HepG2 (cell line): ENCODE results near the gene ABCC3. TPM values are rescaled to one million over a fixed set of nuclear protein-coding genes. Genes with fewer than 3 reads are reported as not detected.
A peak's percentile ranks its signal among the peaks of the same experiment; 100 is the strongest.

ENCODE experiments used
- ATM ChIP-seq: fragments of 450-650 bp; IDR thresholded peaks from 2 replicates; pipeline ENCODE4 v1.7.1; 2017; ENCODE audit warnings: mild to moderate bottlenecking, borderline replicate concordance
- CREM ChIP-seq, 2 experiments: sonication (generic) in 1 of 2; formaldehyde crosslinking in 1 of 2; IDR thresholded peaks; 2 replicates each; pipeline versions ENCODE4 v1.4.0 to v1.6.1; 2016 to 2020; ENCODE audit warnings: antibody characterized with exemption in 1 of 2, mild to moderate bottlenecking in 1 of 2, missing genetic modification reagents in 1 of 2
- HMG20B ChIP-seq: conservative IDR thresholded peaks from 2 replicates; pipeline ENCODE4 v1.6.1; 2016; ENCODE audit warnings: missing genetic modification reagents, missing compliant biosample characterization
- IRF2 ChIP-seq: IDR thresholded peaks from 2 replicates; pipeline ENCODE4 v1.6.1; 2018; ENCODE audit warnings: missing genetic modification reagents, missing compliant biosample characterization
- IRF9 ChIP-seq: sonication (generic); formaldehyde crosslinking; IDR thresholded peaks from 2 replicates; pipeline ENCODE4 v1.8.0; 2022; ENCODE audit warnings: missing genetic modification reagents, mild to moderate bottlenecking, borderline replicate concordance
- KMT2A ChIP-seq: sonication (generic); formaldehyde crosslinking; IDR thresholded peaks from 2 replicates; pipeline ENCODE4 v1.4.0; 2020; ENCODE audit warnings: missing genetic modification reagents
- NFE2 ChIP-seq: sonication (generic); formaldehyde crosslinking; IDR thresholded peaks from 2 replicates; pipeline ENCODE4 v1.4.0; 2020; ENCODE audit warnings: missing genetic modification reagents
- NFRKB ChIP-seq: fragments of 450-650 bp; IDR thresholded peaks from 2 replicates; pipeline ENCODE4 v1.6.1; 2017
- NKX3-1 ChIP-seq: sonication (generic); formaldehyde crosslinking; IDR thresholded peaks from 2 replicates; pipeline ENCODE4 v1.5.0; 2020; ENCODE audit warnings: missing genetic modification reagents
- ONECUT2 ChIP-seq: sonication (generic); formaldehyde crosslinking; IDR thresholded peaks from 2 replicates; pipeline ENCODE4 v1.4.0; 2020; ENCODE audit warnings: missing genetic modification reagents
- SKI ChIP-seq: fragments of 450-650 bp; IDR thresholded peaks from one replicate; pipeline ENCODE4 v1.6.1; 2018; ENCODE audit warnings: mild to moderate bottlenecking; ENCODE audit not compliant: partially characterized antibody
- SP4 ChIP-seq: sonication (generic); formaldehyde crosslinking; IDR thresholded peaks from 2 replicates; pipeline ENCODE4 v1.8.1; 2023; ENCODE audit warnings: mild to moderate bottlenecking, missing genetic modification reagents
- ZFP90 ChIP-seq: sonication (generic); formaldehyde crosslinking; IDR thresholded peaks from 2 replicates; pipeline ENCODE4 v1.8.0; 2022; ENCODE audit warnings: missing genetic modification reagents, mild to moderate bottlenecking, inconsistent platforms, borderline replicate concordance
- ZFX ChIP-seq: sonication (generic); formaldehyde crosslinking; IDR thresholded peaks from 2 replicates; pipeline ENCODE4 v1.4.0; 2020; ENCODE audit warnings: mild to moderate bottlenecking, low read depth, missing genetic modification reagents, moderate library complexity
- ZKSCAN8 ChIP-seq: IDR thresholded peaks from 2 replicates; pipeline ENCODE4 v1.6.1; 2016; ENCODE audit warnings: borderline replicate concordance, missing genetic modification reagents, missing compliant biosample characterization
- ZNF335 ChIP-seq: sonication (generic); formaldehyde crosslinking; IDR thresholded peaks from 2 replicates; pipeline ENCODE4 v1.4.0; 2020; ENCODE audit warnings: missing genetic modification reagents
- ZNF383 ChIP-seq: sonication (generic); formaldehyde crosslinking; IDR thresholded peaks from 2 replicates; pipeline ENCODE4 v1.4.0; 2020; ENCODE audit warnings: missing genetic modification reagents, mild to moderate bottlenecking, borderline replicate concordance
- ZNF44 ChIP-seq: sonication (generic); formaldehyde crosslinking; IDR thresholded peaks from 2 replicates; pipeline ENCODE4 v1.5.1; 2020; ENCODE audit warnings: mild to moderate bottlenecking, missing genetic modification reagents
- ZNF800 ChIP-seq: sonication (generic); formaldehyde crosslinking; IDR thresholded peaks from 2 replicates; pipeline ENCODE4 v1.4.0; 2020; ENCODE audit warnings: missing genetic modification reagents
- polyA plus RNA-seq, 8 experiments: library from polyadenylated mRNA; depleted of rRNA in 3 of 8; stranded (reverse) in 7 of 8; unstranded in 1 of 8; fragments of >200 nt; fragmentation: Illumina TruSeq in 4 of 8; extraction: Trizol in 4 of 8; gene quantifications; 2 replicates each; pipeline versions ENCODE4 v1.2.1 to v1.2.3, GENCODE V29; 2011 to 2016; ENCODE audit warnings: low read depth in 4 of 8, missing spikeins in 1 of 8, mixed read lengths in 1 of 8; ENCODE audit not compliant: insufficient read depth in 1 of 8
- total RNA-seq, 5 experiments: library from RNA; depleted of rRNA; stranded (reverse); fragments of >200 nt; fragmentation: Illumina TruSeq; extraction: Trizol; gene quantifications; 2 replicates each; pipeline ENCODE4 v1.2.3, GENCODE V29; 2016; ENCODE audit warnings: low read depth in 1 of 5
- TF ChIP-seq, protein P1 (sequence below): sonication (generic); formaldehyde crosslinking; conservative IDR thresholded peaks from 2 replicates; pipeline ENCODE4 v1.8.1; 2023; ENCODE audit warnings: missing genetic modification reagents
- TF ChIP-seq, protein P2 (sequence below): IDR thresholded peaks from 2 replicates; pipeline ENCODE4 v1.6.1; 2012; ENCODE audit warnings: low read length, improper control_type of control experiment
- TF ChIP-seq, protein P3 (sequence below): IDR thresholded peaks from 2 replicates; pipeline ENCODE4 v1.6.1; 2016; ENCODE audit warnings: low read depth, control low read depth

The ABCC3 gene
- total and polyA plus RNA-seq, 2 of the 13 experiments (the other 11 are each of a cell fraction or from before 2014, with no cell fraction given), result 25.2 to 50.7 TPM

DNA sequence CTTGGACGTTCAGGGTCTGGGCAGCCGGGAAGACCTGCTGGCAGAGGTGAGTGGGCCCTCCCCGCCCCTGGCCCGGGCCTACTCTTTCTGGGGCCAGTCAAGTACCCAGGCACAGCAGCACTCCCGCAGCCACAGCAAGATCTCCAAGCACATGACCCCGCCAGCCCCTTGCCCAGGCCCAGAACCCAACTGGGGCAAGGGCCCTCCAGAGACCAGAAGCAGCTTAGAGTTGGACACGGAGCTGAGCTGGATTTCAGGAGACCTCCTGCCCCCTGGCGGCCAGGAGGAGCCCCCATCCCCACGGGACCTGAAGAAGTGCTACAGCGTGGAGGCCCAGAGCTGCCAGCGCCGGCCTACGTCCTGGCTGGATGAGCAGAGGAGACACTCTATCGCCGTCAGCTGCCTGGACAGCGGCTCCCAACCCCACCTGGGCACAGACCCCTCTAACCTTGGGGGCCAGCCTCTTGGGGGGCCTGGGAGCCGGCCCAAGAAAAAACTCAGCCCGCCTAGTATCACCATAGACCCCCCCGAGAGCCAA, 8.6 kb upstream of the ABCC3 start (continued):
- TF ChIP-seq HMG20B (0 out of 2 replicates have a peak, but pooled peaks have one; percentile 16), SKI (peak; percentile 11), ZFP90 (CRISPR knock-in tag) (no peak), ZNF44 (0 out of 2 replicates have a peak, but pooled peaks have one; percentile 62), SP4 (CRISPR knock-in tag) (peak; percentile 53; the same call in 1 of the 2 replicates), ZNF383 (CRISPR knock-in tag) (no peak), IRF2 (CRISPR knock-in tag) (peak; percentile 70), ATM (no peak), KMT2A (peak; percentile 69), NFE2 (CRISPR knock-in tag) (no peak), ZFX (CRISPR knock-in tag) (peak; percentile 95), NFRKB (no peak), ZNF800 (CRISPR knock-in tag) (no peak), CREM (IDR thresholded peaks at IDR 0.05) (no peak), CREM (CRISPR knock-in tag; IDR thresholded peaks at IDR 0.05) (no peak), ONECUT2 (no peak), NKX3-1 (CRISPR knock-in tag) (0 out of 2 replicates have a peak, but pooled peaks have one; percentile 37), IRF9 (CRISPR knock-in tag) (0 out of 2 replicates have a peak, but pooled peaks have one; percentile 33), ZKSCAN8 (CRISPR knock-in tag) (no peak; the same call in 1 of the 2 replicates), ZNF335 (CRISPR knock-in tag) (no peak)
- TF ChIP-seq, protein P1, sequence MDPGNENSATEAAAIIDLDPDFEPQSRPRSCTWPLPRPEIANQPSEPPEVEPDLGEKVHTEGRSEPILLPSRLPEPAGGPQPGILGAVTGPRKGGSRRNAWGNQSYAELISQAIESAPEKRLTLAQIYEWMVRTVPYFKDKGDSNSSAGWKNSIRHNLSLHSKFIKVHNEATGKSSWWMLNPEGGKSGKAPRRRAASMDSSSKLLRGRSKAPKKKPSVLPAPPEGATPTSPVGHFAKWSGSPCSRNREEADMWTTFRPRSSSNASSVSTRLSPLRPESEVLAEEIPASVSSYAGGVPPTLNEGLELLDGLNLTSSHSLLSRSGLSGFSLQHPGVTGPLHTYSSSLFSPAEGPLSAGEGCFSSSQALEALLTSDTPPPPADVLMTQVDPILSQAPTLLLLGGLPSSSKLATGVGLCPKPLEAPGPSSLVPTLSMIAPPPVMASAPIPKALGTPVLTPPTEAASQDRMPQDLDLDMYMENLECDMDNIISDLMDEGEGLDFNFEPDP (CRISPR knock-in tag), result no peak
- TF ChIP-seq, protein P2, sequence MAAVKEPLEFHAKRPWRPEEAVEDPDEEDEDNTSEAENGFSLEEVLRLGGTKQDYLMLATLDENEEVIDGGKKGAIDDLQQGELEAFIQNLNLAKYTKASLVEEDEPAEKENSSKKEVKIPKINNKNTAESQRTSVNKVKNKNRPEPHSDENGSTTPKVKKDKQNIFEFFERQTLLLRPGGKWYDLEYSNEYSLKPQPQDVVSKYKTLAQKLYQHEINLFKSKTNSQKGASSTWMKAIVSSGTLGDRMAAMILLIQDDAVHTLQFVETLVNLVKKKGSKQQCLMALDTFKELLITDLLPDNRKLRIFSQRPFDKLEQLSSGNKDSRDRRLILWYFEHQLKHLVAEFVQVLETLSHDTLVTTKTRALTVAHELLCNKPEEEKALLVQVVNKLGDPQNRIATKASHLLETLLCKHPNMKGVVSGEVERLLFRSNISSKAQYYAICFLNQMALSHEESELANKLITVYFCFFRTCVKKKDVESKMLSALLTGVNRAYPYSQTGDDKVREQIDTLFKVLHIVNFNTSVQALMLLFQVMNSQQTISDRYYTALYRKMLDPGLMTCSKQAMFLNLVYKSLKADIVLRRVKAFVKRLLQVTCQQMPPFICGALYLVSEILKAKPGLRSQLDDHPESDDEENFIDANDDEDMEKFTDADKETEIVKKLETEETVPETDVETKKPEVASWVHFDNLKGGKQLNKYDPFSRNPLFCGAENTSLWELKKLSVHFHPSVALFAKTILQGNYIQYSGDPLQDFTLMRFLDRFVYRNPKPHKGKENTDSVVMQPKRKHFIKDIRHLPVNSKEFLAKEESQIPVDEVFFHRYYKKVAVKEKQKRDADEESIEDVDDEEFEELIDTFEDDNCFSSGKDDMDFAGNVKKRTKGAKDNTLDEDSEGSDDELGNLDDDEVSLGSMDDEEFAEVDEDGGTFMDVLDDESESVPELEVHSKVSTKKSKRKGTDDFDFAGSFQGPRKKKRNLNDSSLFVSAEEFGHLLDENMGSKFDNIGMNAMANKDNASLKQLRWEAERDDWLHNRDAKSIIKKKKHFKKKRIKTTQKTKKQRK, result no peak
- TF ChIP-seq, protein P3, sequence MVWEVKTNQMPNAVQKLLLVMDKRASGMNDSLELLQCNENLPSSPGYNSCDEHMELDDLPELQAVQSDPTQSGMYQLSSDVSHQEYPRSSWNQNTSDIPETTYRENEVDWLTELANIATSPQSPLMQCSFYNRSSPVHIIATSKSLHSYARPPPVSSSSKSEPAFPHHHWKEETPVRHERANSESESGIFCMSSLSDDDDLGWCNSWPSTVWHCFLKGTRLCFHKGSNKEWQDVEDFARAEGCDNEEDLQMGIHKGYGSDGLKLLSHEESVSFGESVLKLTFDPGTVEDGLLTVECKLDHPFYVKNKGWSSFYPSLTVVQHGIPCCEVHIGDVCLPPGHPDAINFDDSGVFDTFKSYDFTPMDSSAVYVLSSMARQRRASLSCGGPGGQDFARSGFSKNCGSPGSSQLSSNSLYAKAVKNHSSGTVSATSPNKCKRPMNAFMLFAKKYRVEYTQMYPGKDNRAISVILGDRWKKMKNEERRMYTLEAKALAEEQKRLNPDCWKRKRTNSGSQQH (CRISPR knock-in tag), result 0 out of 2 replicates have a peak, but pooled peaks have one; percentile 49
